ENCODE data around the gene CSF3.

Gene CSF3

GRCh38 chr17:40024901-40025300, 9.7 kb downstream of the CSF3 start:
- DNase-seq (ENCODE audit: low read depth), result no peak

- no peak for DNase-seq (ENCODE audit: low read depth)
These were observed 10.3 kb downstream of the CSF3 start for GRCh38 chr17:40025559-40025958.

GRCh38 chr17:40025991-40026815, 11.0 kb downstream of the CSF3 start:
- no peak for DNase-seq (ENCODE audit: low read depth)

GRCh38 chr17:40026816-40027613, 11.8 kb downstream of the CSF3 start:
- no peak for DNase-seq (ENCODE audit: low read depth)

- no peak for DNase-seq (ENCODE audit: low read depth)
These were observed 12.4 kb downstream of the CSF3 start for GRCh38 chr17:40027614-40028012.

- DNase-seq (ENCODE audit: low read depth), result no peak
These were observed 13.4 kb downstream of the CSF3 start for GRCh38 chr17:40028595-40028994.

GRCh38 chr17:40031706-40032105, 16.5 kb downstream of the CSF3 start:
- no peak for DNase-seq (ENCODE audit: low read depth)

GRCh38 chr17:40032322-40033320, 17.4 kb downstream of the CSF3 start:
- DNase-seq (ENCODE audit: low read depth), result no peak

- no peak for DNase-seq (ENCODE audit: low read depth)
These were observed 18.1 kb downstream of the CSF3 start for GRCh38 chr17:40033339-40033738.

GRCh38 chr17:40034426-40035161, 19.4 kb downstream of the CSF3 start:
- DNase-seq (ENCODE audit: low read depth), result no peak

GRCh38 chr17:40035162-40035559, 19.9 kb downstream of the CSF3 start:
- DNase-seq (ENCODE audit: low read depth), result no peak

GRCh38 chr17:40038882-40039513, 23.8 kb downstream of the CSF3 start:
- no peak for DNase-seq (ENCODE audit: low read depth)

- DNase-seq (ENCODE audit: low read depth), result no peak
These were observed 26.0 kb downstream of the CSF3 start for GRCh38 chr17:40041196-40041595.

GRCh38 chr17:40056379-40057015, 41.3 kb downstream of the CSF3 start:
- no peak for DNase-seq (ENCODE audit: low read depth)

GRCh38 chr17:40058186-40058784, 43.0 kb downstream of the CSF3 start:
- no peak for DNase-seq (ENCODE audit: low read depth)

GRCh38 chr17:40058865-40059264, 43.6 kb downstream of the CSF3 start:
- DNase-seq (ENCODE audit: low read depth), result no peak

GRCh38 chr17:40059729-40060475, 44.7 kb downstream of the CSF3 start:
- no peak for DNase-seq (ENCODE audit: low read depth)

- DNase-seq (ENCODE audit: low read depth), result no peak
These were observed 45.8 kb downstream of the CSF3 start for GRCh38 chr17:40060887-40061608.
